Activated CD4-positive, alpha-beta T cell treated with anti-CD3 and anti-CD28 coated beads for 1 hour (primary cell): ENCODE results near the gene ZC3H7B.

ENCODE experiments used
- DNase-seq: peaks from one replicate; pipeline ENCODE4 v3.0.0-alpha.2; 2020

Gene ZC3H7B

DNA sequence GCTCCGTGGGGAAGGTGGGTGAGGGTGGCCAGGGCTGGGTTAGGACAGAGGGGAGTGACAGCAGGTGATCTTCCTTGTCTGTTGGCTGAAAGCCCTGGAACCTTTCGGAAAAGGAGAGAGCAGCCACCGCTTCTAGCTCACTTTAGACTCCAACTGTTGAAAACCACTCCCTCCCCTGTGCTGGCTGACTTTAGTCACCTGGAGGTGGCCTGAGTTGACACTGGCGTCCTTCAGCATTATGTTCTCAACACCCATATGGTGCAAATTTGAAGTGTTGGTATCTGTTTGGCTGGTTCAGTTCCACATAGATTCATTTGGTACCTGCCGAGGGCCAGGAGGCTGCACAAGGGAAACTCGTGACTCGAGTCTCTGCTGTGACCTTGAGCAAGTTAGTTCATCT, 28.8 kb downstream of the ZC3H7B start:
- no peak for DNase-seq

GRCh38 chr22:41332217-41332939, 31.1 kb downstream of the ZC3H7B start:
- no peak for DNase-seq

DNA sequence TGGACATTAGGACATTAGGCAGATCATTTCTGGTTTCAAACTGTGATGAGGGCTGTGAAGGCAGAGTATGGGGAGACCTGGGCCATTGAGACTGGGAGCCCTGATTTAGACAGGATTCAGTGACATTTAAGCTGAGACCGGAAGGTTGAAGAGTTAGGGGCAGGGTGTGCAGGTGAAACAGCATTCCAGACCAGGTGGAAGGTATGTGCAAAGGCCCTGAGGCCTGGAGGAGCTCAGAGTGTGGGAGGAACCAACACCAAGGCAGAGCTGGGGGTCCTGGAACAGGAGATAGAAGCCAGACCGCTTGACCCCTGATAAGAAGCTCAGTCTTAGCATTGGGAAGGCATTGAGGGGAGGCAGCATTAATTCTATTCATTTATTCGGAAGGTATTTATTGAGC, 32.5 kb downstream of the ZC3H7B start:
- no peak for DNase-seq

DNA sequence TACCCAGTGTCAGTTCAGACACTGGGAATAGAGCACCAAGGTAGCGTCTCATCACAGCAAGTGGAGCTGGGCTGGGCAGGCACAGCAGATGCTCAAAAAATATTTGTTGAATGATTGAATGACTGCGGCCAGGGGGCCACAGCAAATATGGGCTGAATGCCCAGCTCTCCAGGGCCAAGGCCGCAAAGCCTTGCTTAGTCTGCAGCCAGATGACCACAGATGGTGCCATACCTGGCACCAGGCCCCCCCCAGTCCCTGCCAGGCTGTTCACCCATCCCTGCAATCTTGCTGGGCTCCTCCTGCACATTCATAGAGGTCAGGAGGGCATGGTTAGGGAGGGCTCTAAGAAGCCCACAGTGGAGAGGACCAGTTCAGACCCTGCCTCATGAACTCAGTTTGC, 32.9 kb downstream of the ZC3H7B start:
- DNase-seq, result no peak

- no peak for DNase-seq
These were observed 33.8 kb downstream of the ZC3H7B start for GRCh38 chr22:41334951-41335635.

GRCh38 chr22:41338614-41339212, 37.4 kb downstream of the ZC3H7B start:
- no peak for DNase-seq

DNA sequence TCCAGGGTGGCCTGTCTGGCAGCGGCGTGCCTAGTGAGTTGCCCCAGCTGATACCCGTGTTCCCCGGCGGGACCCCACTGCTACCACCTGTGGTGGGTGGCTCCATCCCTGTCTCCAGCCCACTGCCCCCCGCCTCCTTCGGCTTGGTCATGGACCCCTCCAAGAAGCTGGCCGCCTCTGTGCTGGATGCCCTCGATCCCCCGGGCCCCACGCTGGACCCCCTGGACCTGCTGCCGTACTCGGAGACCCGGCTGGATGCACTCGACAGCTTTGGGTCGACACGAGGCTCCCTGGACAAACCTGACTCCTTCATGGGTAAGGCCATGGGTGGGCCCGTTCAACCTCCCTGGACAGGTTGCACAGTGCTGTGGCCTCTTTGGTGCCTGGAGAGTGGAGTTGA, 38.5 kb downstream of the ZC3H7B start:
- no peak for DNase-seq

DNA sequence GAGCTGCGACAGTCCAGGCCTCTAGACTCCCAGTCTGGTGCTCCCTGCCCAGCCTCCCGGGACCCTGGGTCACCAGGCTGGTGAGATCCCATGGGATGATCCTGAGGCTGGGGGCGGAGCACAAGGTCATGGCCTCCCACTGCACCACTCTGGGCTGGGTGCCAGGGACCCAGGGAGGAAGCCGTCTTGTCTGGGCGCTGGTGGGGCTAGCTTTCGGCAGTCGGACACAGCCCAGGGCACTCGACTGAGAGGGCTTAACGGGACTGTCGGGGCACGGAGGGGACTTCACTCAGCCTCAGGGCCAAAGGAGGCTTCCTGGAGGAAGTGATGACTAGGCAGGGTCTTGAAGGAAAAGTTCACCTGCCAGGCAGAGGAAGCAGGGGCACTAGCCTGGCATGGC, 39.0 kb downstream of the ZC3H7B start:
- DNase-seq, result no peak

- no peak for DNase-seq
These were observed 39.7 kb downstream of the ZC3H7B start for GRCh38 chr22:41341012-41341411.

DNA sequence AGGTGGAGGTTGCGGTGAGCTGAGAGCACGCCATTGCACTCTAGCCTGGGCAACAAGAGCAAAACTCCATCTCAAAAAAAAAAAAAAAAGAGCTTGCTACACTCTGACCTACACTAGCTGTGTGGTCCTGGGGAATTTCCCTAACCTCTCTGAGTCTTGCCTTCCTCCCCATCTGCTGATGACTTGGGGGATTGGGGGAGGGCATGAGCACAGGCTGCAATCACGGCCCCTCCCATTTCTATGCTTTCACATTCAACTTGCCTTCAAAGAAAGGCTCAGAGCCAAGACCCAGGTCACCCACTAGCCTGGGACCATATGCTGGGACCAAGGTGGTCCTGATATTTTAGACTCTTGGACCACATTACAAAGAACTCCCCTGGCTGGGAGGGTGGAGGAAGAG, 40.7 kb downstream of the ZC3H7B start:
- no peak for DNase-seq

DNA sequence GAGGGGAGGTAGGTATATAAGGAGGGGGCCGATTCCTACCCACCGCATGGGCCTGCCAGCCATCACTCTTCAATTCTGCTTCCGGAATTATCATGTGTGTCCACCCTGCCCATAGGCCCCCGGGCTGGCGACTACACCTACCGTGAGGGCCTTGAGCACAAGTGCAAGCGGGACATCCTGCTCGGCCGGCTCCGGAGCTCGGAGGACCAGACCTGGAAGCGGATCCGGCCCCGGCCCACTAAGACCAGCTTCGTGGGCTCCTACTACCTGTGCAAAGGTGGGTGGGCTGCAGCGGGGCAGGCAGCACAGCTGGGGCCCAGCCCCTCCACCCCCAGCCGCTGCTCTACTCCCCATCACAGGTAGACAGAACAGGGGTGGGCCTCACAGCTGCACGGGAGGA, 42.0 kb downstream of the ZC3H7B start:
- no peak for DNase-seq

- DNase-seq, result no peak
These were observed 42.4 kb downstream of the ZC3H7B start for GRCh38 chr22:41343717-41344116.

- no peak for DNase-seq
These were observed 43.0 kb downstream of the ZC3H7B start for GRCh38 chr22:41344189-41344788.

GRCh38 chr22:41345807-41346335, 44.5 kb downstream of the ZC3H7B start:
- DNase-seq, result no peak

DNA sequence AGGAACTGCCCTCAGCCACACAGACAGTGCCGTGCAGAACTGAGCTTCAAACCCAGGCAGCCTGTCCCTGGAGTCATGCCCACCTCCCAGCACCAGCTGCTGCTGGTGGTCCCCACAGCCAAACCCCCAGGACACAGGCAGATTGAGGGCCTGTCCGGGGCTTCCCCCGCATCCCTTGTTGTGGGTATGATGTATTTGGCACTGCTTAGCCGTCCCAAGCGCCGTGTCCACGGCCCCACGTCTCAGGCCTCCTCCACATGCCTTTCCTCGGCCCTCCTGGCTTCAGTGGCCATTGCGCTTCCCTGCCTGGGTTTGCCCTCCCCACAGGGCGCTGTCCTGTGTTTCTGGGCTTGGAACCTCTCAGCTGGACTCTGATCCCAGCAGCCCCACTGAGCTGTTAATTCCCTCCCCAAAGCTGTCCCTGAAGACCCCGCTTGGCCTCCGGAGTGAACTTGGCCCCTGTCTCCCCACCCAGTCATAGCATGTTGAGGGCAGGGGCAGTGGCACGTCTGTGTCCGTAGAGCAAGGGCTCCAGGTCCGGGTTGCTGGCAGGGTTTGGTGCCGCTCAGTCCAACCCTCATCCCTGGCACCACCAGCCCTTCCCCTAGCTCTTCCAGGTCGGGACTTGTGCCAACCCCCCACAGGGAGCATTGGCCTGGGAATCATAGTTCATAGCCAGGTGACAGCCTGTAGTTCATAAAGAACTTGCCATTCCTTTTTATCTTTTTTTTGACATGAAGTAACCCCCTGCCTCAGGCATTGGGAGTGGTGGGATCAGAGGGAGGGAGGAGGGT, 45.9 kb downstream of the ZC3H7B start:
- DNase-seq, result no peak

DNA sequence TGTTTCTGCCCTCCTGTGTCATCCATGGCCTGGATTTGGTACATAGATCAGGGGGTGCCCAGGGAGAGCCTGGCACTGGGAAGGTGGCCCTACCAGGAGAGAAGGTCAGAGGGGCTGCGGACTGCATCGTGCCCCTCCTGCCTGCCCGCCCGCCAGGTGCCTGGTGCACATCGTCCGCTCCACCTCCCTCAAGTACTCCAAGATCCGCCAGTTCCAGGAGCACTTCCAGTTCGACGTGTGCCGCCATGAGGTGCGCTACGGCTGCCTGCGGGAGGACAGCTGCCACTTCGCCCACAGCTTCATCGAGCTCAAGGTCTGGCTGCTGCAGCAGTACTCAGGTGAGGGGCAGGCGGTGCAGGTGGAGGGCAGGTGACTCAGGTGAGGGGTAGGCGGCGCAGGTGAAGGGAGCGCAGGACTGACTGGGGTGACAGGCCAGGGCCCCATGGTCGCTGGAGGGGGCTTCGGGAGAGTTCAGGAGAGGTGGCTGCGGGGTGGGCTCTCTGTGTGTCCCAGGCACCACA, 47.7 kb downstream of the ZC3H7B start:
- no peak for DNase-seq

DNA sequence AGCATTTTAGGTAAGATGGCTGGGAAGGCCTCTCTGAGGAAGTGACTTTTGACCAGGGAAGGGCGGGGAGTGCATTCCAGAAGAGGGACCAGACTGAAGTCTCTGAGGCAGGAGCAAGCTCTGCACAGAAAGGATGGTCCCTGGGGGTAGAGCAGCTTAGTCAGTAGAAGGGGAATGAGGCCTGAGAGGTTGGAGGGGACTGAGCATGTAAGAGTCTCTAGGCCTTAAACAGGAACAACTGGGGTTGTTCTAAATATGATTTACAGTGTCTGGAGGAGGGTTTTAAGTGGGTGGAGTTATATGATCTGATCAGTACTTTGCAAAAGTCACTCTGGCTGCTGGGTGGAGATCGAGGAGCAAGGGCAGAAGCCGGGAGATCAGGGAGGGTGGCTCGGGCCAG, 48.8 kb downstream of the ZC3H7B start:
- no peak for DNase-seq

DNA sequence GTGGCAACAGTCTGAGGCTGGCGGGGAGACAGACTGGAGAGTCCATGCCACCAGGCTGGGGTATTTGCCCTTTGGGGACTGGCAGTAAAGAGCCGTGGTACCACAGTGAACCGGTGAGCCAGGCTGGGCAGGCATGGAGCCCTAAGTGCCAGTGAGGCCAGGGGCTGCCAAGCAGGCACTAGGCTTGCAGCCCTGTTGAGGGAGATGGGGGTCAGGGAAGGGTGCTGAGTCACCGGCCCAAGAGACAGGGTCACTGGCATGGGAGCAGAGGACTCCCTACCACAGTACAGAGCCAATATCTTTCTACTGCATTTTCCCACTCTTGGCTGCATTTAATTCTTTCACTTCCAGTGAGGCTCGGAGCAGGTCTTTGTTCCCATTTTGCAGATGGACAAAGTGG, 49.7 kb downstream of the ZC3H7B start:
- DNase-seq, result no peak

DNA sequence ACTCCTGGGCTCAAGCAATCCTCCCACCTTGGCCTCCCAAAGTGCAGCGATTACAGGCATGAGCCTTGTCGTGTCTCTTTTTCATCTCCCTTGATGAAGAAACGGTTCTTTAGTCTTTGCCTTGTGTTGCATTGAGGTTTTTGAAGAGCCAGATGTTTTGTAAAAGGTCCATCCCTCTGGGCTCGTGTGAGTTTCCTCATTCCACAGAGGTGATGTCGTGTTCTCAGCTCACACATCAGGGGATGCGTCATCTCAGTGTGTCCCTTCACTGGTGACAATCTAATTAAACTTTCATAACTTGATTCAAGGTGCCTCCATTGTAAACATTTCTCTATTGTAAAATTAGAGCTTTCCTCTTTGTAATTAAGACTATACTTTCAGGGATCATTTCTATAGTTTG, 50.7 kb downstream of the ZC3H7B start:
- no peak for DNase-seq

- no peak for DNase-seq
These were observed 52.7 kb downstream of the ZC3H7B start for GRCh38 chr22:41353862-41354575.

DNA sequence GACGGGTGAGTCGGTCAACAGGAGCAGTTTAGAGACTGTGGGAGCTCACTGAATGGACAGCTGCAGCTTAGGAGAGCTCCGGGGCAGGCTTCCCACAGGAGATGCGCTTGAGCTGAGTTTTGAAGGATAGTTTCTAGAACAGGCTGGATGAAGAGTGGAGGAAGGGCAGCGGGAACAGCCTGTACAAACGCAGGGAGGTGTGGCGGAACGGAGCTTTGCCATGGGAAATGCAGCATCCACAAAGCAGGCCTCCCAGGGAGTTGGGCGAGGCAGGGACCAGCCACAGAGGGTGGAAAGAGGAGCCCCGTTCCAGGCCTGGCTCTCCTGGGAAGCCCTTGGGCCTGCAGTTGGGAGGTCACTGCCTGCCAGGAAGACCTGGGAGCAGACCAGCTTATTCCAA, 53.7 kb downstream of the ZC3H7B start:
- no peak for DNase-seq

DNA sequence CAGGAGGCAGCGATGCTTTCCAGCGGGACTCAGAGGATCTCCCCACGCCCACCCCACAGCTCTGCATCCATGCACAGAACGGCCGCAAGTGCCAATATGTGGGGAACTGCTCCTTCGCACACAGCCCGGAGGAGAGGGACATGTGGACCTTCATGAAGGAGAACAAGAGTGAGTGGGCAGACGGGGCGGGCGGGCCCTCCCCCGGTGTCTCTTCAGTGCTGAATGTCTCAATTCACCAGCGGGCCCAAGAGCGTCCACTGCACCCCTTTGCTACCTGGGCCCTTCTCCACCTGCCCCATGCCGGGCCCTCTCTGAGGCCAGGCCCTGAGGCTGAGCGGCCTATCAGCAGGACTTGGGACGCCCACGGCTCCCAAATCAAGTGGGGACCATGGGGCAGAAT, 54.6 kb downstream of the ZC3H7B start:
- no peak for DNase-seq
